ENCODE results near the gene DAZL.

DNA sequence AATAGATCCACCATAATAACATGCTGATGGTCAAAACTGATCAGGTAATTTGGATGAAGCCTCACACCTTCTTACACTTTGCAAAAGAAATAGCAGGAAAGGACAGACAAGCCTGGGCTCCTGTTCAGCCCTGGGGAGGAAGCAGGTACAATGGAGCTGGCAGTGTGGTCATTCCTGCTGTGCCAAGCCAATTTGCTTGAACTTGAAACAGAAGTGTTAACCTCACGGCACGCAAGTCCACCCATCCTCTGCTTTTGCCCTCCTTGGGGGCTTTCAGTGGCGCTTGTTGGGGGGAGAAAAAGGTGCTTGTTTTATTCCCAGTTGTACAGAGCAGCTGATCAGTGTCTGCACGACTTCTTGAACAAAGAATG, 54.9 kb downstream of the DAZL start:
- TF ChIP-seq EZH2 (IDR thresholded peaks at IDR 0.05; ENCODE audit: borderline replicate concordance, low read length) (no peak), CTCF (conservative IDR thresholded peaks at IDR 0.05 in 1 of 2, IDR thresholded peaks at IDR 0.05 in 1 of 2; ENCODE audit: extremely low read depth in 1 of 2, insufficient read depth in 1 of 2, low read depth in 1 of 2, low read length in 2 of 2) (no peak)

All from mammary epithelial cell (primary cell).